Activated CD8-positive, alpha-beta T cell treated with anti-CD3 and anti-CD28 coated beads for 36 hours (primary cell): ENCODE data around the gene BEGAIN. TPM values are rescaled to one million over a fixed set of nuclear protein-coding genes. Genes with fewer than 3 reads are reported as not detected.

Experiments
- ATAC-seq: fragments of 200-7000 bp; cut with Tn5 transposase; one replicate; pipeline ENCODE4 v1.10.0; 2021; ENCODE audit warnings: mild to moderate bottlenecking, moderate library complexity
- CTCF ChIA-PET: fragments of 350-600 bp; sonication (Branson Sonifier 250); formaldehyde crosslinking; loops from one replicate; lab custom pipeline; 2021; ENCODE audit warnings: antibody characterized with exemption; lab: Charles Lee
- POLR2A ChIA-PET: fragments of 350-600 bp; sonication (Branson Sonifier 250); formaldehyde crosslinking; loops from one replicate; lab custom pipeline; 2021; ENCODE audit warnings: antibody characterized with exemption; lab: Charles Lee
- DNase-seq: peaks from one replicate; pipeline ENCODE4 v3.0.0-alpha.2; 2020
- H3K27ac Mint-ChIP-seq: one replicate; pipeline ENCODE4 v1.8.0; 2021; ENCODE audit warnings: mild to moderate bottlenecking, mixed read lengths
- H3K27me3 Mint-ChIP-seq: one replicate; pipeline ENCODE4 v1.8.0; 2021; ENCODE audit warnings: mixed read lengths
- H3K36me3 Mint-ChIP-seq: one replicate; pipeline ENCODE4 v1.8.0; 2021; ENCODE audit warnings: low read depth, mixed read lengths
- H3K4me1 Mint-ChIP-seq: one replicate; pipeline ENCODE4 v1.8.0; 2021; ENCODE audit warnings: low read depth, mixed read lengths
- H3K4me3 Mint-ChIP-seq: one replicate; pipeline ENCODE4 v1.8.0; 2021; ENCODE audit warnings: mild to moderate bottlenecking, moderate library complexity, mixed read lengths
- H3K9me3 Mint-ChIP-seq: one replicate; pipeline ENCODE4 v1.8.0; 2021; ENCODE audit warnings: mixed read lengths
- intact Hi-C: fragments of 100-400 bp; cut with micrococcal nuclease; formaldehyde crosslinking; loops from one replicate; pipeline ENCODE4 v1.10.0; 2022
- total RNA-seq, 2 experiments: library from RNA; stranded (reverse); gene quantifications; one replicate each; pipeline ENCODE4 v1.2.3, GENCODE V29; 2021
- TF ChIP-seq, protein P1 (sequence below): fragments of 200-600 bp; IDR thresholded peaks from one replicate; pipeline ENCODE4 v1.8.0; 2022; ENCODE audit warnings: antibody characterized with exemption, mild to moderate bottlenecking

The BEGAIN gene
- total RNA-seq, 2 experiments from 2014 or later, result 5.5 to 6.0 TPM

DNA sequence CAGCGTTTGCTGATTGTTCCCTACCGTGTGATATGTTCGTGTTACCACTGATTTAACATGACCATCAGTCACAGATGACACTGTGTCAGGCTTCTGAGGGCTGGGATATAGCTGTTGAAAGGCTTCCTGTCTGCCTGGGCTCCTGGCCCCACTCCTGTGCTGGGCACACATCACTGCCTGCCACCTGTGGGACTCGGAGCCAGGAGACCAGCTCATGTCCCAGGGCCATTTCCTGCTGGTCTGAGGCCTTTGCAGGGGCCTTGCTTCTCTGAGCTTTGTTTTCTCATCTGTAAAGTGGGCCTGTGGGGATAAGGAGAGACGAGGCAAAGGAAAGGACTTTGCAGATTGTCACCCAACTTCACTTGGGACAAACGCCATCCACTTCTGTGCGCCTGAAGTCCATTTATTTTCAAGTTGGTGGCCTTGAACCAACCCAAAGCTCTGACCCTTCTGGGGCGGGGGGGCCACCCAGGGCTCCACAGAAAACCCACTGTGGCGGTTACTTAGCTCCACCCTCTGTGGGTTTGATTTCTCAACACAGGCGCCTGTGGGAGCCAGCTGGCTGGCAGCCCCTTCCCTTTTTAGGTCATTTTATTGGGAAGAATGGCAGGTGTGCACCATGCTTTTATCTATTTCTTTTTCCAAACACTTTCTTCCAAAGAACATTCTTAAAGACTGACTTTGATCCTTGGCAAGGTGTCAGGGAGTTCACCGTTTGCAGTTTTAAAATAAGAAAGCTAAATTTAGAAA, 54.1 kb downstream of the BEGAIN start:
- ChIA-PET POLR2A (no interaction called here), CTCF (interaction anchor here (0.7 to 1.5 kb wide), 5 partner anchors 8 to 149 kb away, joined by 3 to 5 read pairs (median 3); no protein-coding TSS in a partner anchor)
- DNase-seq, result no peak
- Mint-ChIP-seq H3K4me3 (no peak overlapping the region), H3K4me1 (peaks cover 4% of the 10 kb centered on the region), H3K27me3 (no peaks in the 10 kb centered on the region), H3K9me3 (no peaks in the 10 kb centered on the region), H3K27ac (no peak overlapping the region), H3K36me3 (no peaks in the 10 kb centered on the region)
- intact Hi-C loops, result no loop called here
- TF ChIP-seq, protein P1, sequence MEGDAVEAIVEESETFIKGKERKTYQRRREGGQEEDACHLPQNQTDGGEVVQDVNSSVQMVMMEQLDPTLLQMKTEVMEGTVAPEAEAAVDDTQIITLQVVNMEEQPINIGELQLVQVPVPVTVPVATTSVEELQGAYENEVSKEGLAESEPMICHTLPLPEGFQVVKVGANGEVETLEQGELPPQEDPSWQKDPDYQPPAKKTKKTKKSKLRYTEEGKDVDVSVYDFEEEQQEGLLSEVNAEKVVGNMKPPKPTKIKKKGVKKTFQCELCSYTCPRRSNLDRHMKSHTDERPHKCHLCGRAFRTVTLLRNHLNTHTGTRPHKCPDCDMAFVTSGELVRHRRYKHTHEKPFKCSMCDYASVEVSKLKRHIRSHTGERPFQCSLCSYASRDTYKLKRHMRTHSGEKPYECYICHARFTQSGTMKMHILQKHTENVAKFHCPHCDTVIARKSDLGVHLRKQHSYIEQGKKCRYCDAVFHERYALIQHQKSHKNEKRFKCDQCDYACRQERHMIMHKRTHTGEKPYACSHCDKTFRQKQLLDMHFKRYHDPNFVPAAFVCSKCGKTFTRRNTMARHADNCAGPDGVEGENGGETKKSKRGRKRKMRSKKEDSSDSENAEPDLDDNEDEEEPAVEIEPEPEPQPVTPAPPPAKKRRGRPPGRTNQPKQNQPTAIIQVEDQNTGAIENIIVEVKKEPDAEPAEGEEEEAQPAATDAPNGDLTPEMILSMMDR, result no peak
- no peak for ATAC-seq

DNA sequence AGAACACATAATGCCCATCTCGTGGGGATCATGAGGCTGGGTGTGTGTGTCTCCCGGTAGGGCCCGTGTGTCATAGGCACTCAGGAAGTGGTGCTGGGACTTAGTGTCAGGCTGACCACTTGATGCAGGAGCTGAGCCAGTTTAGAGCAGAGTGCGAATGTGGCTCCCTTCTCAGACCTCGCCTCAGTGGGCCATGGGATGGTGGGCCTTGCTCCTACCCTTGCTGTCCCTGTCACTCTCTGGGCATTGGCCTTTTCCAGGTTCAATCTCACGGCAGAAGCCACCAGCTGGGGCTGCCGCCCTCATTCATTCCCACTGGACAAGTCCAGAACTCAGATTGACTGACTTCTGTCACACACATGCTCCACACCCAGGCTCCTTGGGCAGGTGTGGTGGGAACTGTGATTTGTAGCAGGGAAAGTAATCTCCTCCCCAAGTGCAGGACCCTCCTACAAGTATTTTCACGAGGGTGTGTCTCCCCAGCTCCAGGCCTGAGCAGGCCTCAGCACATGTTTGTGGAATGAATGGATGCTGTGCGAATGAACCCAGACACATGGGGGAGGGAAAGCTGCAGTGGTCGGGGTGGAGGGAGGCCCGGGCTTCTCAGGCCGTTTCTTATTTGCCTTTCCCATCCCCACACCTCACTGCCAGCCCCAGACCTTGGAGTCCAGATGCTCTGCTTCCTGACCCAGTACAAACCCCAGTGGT, 54.9 kb downstream of the BEGAIN start:
- POLR2A ChIA-PET, result no interaction called here
- H3K27me3 Mint-ChIP-seq, result no peaks in the 10 kb centered on the region

DNA sequence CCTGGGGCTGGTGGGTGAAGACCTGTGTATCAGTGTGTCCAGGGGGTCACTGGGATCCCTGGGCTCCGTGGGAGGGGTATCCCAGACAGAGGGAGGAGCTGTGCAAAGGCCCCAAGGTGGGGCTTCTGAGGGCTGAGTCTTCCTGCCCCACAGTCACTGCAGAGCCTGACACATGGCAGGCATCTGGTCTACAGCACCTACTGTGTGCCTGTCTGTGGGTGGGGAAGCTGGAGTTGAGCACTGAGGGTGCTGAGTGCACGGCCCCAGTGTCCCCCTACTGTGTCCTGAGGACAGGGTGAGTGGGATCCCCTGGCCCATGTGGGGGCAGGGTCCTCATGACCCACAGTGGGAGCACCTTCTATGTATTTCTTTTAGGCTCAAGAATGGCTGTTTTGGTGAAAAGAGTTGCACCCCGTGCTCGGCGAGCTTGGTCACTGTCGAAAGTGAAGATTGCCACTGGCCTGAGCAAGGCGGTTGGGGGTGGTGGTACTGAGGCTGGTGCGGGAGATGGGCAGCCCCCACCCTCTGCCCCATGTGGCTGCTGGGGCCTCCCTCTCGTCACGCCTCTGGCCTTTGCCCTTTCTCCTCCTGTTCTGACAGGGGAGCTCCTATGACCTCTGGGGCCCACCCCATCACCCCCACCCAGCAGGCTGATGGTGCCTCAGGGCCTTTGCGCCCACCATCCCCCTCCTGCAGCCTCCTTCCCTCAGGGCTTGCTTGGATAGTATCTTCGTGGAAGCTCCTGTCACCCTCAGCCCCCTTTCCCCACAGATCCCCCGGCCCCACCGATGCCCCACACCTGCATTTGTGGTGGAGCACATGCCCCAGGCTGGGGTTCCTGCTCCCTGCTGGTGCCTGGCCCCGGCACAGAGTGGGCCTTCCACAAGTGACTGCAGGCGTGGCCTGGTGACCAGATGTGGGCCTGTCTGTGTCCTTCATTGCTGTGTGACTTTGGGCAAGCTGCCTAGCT, 55.8 kb downstream of the BEGAIN start:
- ChIA-PET POLR2A (no interaction called here), CTCF (interaction anchor here (1.6 kb wide), 1 partner anchor 114 kb away, joined by 4 read pairs; no protein-coding TSS in a partner anchor)
- ATAC-seq, result no peak
- H3K9me3 Mint-ChIP-seq, result no peaks in the 10 kb centered on the region
- DNase-seq, result no peak
- TF ChIP-seq, protein P1, result no peak
- intact Hi-C loops, result no loop called here
- H3K36me3 Mint-ChIP-seq, result no peaks in the 10 kb centered on the region
- H3K4me1 Mint-ChIP-seq, result peaks cover 4% of the 10 kb centered on the region
- no peak overlapping the region for H3K27ac Mint-ChIP-seq
- H3K27me3 Mint-ChIP-seq, result no peaks in the 10 kb centered on the region
- no peak overlapping the region for H3K4me3 Mint-ChIP-seq

More for the DNA sequence above, 54.9 kb downstream of the BEGAIN start:
- Mint-ChIP-seq H3K9me3 (no peaks in the 10 kb centered on the region), H3K4me1 (peaks cover 4% of the 10 kb centered on the region), H3K27ac (no peak overlapping the region), H3K36me3 (no peaks in the 10 kb centered on the region), H3K4me3 (no peak overlapping the region)
- intact Hi-C loops, result no loop called here
- CTCF ChIA-PET, result interaction anchor here (1.3 to 1.6 kb wide), 3 partner anchors 113 to 148 kb away, joined by 3 to 4 read pairs (median 3); no protein-coding TSS in a partner anchor
- ATAC-seq (no peak), DNase-seq (no peak)
- TF ChIP-seq, protein P1, result no peak

DNA sequence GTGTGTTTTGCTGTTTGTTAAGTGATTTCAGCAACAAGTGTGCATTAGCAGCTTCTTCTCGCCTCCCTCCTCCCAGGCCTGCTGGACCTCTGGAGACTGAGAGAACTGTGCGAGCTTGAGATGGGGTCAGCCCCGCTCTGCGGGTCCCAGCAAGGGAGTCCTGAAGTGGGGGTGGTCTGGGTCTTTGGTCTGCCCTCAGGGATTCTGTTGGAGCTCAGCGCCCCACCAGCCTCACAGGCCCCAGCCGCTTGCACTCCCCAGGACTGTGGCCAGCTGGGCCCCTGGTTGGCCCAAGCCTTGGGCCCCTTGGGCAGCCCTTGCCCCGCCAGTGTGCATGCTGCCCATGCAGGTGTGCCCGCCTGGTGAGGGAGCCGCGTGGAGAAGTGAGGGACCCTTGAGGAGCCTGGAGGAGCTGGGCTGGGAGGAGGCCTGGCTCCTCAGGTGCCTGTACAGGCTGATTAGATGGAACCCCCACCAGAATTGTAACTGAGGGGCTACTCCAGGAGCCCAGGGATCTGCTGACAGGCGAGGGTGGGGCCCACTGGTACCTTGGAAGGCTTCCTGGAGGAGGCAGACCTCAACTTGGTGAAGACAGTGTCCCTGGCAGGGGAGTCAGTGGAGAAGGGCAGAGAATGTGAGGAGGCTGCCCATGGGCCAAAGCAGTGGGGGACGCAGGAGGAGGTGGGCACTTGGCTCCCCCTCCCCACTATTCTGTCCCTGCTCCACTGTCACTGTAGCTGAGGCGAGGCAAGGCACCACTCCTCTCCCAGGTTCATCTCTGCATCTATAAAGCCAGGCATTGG, 56.7 kb downstream of the BEGAIN start:
- Mint-ChIP-seq H3K27ac (no peak overlapping the region), H3K4me1 (peaks cover 4% of the 10 kb centered on the region), H3K27me3 (no peaks in the 10 kb centered on the region), H3K9me3 (no peaks in the 10 kb centered on the region), H3K36me3 (no peaks in the 10 kb centered on the region), H3K4me3 (no peak overlapping the region)
- ChIA-PET CTCF (interaction anchor here (1.0 to 1.6 kb wide), 3 partner anchors 115 to 146 kb away, joined by 3 to 4 read pairs (median 3); no protein-coding TSS in a partner anchor), POLR2A (no interaction called here)
- no peak for ATAC-seq
- DNase-seq, result no peak
- TF ChIP-seq, protein P1, result no peak
- intact Hi-C loops, result no loop called here
